Testis (tissue), 2 donors: ENCODE data around the gene ZNF281.

Experiments
- POLR2A ChIP-seq: fragments of 450-650 bp; IDR thresholded peaks from one replicate; pipeline ENCODE4 v1.6.1; 2017; ENCODE audit warnings: antibody characterized with exemption, mild to moderate bottlenecking, moderate library complexity
- TF ChIP-seq, protein P1 (sequence below), 3 experiments: fragments of 450-650 bp in 2 of 3; fragments of 200-600 bp in 1 of 3; sonication (generic) in 1 of 3; IDR thresholded peaks; one replicate each; pipeline ENCODE4 v1.5.1; 2016 to 2019; ENCODE audit warnings: antibody characterized with exemption in 3 of 3, mild to moderate bottlenecking in 2 of 3, moderate library complexity in 1 of 3

- no peak for TF ChIP-seq POLR2A
- TF ChIP-seq, protein P1, sequence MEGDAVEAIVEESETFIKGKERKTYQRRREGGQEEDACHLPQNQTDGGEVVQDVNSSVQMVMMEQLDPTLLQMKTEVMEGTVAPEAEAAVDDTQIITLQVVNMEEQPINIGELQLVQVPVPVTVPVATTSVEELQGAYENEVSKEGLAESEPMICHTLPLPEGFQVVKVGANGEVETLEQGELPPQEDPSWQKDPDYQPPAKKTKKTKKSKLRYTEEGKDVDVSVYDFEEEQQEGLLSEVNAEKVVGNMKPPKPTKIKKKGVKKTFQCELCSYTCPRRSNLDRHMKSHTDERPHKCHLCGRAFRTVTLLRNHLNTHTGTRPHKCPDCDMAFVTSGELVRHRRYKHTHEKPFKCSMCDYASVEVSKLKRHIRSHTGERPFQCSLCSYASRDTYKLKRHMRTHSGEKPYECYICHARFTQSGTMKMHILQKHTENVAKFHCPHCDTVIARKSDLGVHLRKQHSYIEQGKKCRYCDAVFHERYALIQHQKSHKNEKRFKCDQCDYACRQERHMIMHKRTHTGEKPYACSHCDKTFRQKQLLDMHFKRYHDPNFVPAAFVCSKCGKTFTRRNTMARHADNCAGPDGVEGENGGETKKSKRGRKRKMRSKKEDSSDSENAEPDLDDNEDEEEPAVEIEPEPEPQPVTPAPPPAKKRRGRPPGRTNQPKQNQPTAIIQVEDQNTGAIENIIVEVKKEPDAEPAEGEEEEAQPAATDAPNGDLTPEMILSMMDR (IDR thresholded peaks at IDR 0.05), result no peak
Observed at GRCh38 chr1:200399860-200400259, 10.0 kb downstream of the ZNF281 start.
